CD4-positive, alpha-beta T cell treated with Interferon gamma for 1 hour (primary cell): ENCODE data around the gene AP1AR.

ENCODE experiments used
- DNase-seq: peaks from one replicate; pipeline ENCODE4 v3.0.0-alpha.2; 2020

The AP1AR gene

GRCh38 chr4:112222219-112222955 lies 9.2 kb upstream of the AP1AR start:
- DNase-seq = no peak

DNA sequence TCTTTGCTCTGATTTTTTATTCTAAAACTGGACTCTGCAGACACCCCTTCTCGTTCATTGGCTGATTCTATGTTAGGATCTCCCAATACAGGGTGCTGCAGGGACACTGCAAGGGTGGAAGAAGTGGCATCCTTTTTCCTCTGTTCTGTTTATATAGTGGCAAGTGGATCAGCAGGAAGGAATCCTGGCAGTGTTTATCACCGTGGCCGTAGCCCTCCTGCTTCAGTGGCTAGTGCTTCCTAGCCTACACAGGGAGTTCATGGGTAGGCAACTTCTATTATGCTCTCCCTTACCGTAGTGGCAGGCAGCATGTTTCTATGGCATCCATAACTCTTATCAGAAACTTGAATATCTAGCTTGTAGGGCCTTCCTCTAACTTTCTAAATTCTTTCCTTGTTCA lies 6.4 kb upstream of the AP1AR start:
- DNase-seq = no peak

DNA sequence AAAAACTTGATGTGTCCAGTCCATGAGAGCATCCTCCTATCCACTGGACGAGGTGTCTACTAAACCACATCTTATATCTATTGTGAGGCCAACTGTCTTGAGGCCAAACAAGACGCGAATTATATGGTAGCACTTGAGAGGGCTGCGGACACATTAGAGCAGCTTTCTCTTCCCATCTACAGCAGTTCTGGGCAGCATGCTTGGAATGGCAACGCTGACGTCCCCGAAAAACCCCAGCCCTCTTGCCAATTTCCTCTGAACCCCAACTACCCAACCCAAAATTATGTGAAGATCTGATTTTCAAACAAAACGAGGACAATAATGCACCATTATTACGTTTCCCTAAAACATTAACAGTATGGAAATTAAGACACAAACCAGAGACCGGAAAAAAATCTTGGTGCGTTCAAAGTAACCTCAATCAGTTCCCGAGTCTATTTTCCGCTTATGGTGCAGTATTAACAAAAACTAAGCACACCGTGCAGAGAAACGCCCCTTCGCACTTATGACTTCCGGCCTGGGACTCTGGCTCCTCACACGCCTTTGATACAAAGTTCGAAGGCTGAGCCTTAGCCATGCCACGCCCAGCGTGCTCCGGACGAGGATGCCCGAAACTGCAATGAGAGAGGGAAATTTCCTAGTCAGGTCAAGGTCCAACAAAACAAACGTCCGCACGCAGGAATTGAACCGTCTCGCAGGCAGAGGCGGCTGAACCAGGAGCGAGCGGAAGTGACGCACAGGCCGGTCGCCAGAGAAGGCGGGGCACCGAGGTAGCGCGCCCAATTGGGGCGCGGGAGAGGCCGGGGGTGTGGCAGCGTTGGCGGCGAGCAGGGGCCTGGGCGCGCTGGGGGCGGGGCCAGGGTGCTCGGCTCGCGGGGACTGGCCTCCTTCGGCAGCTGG lies 458 bp upstream of the AP1AR start:
- peak; percentile 94 for DNase-seq

- DNase-seq = peak; percentile 38
Measured at GRCh38 chr4:112234952-112235609, 3.5 kb downstream of the AP1AR start.

DNA sequence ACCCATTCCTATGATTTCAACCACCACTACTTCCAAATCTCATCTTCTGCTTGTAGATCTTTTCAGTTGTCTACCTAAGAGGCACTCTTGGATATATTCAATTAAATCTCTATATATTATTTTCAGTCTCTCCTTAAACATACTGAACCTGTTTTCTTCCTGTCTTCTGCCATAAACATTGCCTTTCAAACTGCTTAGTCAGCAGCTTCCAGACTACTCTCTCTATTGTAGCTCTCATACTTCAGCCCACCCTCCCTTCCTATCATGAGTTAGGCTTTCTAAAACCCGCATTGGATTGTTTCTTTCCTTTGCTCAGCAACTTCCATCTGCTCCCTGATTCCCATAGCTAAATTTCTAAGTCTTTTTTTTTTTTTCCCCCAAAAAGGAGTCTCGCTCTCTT lies 4.5 kb downstream of the AP1AR start:
- no peak for DNase-seq

DNA sequence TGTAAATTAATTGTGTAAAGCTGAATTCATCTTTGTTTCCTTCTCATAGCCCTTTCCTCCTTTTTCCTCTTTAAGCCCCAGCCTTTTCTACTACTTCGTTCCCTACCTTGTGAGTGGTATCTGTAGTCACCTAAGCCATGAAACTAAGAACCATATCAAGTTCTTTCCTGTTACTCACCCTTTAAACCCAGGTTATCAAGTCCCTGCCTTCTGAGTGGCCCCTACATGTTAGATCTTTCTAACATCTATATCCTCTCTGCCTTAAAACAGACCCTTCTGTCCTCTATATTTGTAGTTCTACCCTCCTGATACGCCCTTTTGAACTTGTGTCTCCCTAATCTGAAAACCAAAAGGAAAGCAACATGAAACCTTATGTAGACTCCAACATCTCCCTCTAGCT lies 7.2 kb downstream of the AP1AR start:
- DNase-seq = no peak

- DNase-seq = no peak
Measured at GRCh38 chr4:112245383-112245782, 13.8 kb downstream of the AP1AR start.

DNA sequence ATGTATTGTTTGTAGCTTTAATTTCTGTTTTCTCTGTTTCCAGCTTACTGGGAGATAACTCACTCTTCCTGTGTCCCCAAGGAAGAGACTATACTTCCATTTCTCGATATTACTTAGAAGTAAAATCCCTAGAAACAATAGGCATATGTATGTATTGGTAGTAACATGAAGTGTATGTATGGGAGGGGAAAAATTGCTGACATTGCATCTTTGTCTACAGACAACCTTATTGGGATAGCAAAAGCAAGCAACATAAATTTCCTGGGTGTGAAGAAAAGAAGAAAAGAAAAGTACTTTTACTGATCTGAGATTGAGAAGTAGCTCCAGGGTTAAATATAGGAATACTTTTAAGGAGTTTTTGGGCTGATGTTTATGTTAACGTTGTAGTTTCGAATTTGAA lies 15.4 kb downstream of the AP1AR start:
- no peak for DNase-seq

- no peak for DNase-seq
Measured at GRCh38 chr4:112251019-112251643, 19.5 kb downstream of the AP1AR start.

- no peak for DNase-seq
Measured at GRCh38 chr4:112252234-112252633, 20.6 kb downstream of the AP1AR start.

- no peak for DNase-seq
Measured at GRCh38 chr4:112253382-112254000, 21.9 kb downstream of the AP1AR start.

GRCh38 chr4:112257098-112257497 lies 25.5 kb downstream of the AP1AR start:
- no peak for DNase-seq

DNA sequence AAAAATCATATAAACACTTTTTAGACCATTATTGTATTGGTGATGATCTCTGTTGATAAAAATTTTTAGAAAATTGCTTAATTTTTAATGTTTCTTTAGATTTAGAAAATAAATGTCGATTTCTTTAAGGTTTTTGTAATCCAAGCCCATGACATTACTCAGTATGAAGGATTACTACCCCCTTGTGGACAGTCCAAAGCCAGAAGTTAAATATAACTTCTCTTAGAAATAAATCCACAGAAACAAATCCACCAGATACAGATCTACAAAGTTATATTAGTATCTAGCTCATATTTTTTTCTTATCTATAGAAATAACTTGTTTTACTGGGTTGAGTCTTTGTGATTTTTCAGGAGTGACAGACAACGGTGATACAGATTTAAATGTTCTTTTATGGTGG lies 35.2 kb downstream of the AP1AR start:
- no peak for DNase-seq

DNA sequence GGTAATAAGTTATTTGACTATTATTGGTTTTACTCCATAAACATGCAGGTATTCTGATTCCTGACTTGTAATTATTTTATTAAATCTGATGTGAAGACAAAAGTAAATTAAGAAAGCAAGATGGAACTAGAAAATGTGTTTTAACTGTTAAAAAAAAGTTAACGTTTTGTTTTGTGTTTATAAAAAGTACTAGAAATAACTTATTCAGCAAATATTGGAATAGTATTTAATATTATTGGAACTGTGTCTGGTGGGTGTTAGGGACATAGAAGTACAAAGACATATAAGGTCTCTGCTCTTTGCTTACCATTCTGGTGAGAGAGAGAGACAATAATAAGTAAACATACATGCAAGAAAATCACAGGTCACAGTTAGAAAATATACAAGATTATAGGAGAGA lies 38.5 kb downstream of the AP1AR start:
- DNase-seq = no peak

DNA sequence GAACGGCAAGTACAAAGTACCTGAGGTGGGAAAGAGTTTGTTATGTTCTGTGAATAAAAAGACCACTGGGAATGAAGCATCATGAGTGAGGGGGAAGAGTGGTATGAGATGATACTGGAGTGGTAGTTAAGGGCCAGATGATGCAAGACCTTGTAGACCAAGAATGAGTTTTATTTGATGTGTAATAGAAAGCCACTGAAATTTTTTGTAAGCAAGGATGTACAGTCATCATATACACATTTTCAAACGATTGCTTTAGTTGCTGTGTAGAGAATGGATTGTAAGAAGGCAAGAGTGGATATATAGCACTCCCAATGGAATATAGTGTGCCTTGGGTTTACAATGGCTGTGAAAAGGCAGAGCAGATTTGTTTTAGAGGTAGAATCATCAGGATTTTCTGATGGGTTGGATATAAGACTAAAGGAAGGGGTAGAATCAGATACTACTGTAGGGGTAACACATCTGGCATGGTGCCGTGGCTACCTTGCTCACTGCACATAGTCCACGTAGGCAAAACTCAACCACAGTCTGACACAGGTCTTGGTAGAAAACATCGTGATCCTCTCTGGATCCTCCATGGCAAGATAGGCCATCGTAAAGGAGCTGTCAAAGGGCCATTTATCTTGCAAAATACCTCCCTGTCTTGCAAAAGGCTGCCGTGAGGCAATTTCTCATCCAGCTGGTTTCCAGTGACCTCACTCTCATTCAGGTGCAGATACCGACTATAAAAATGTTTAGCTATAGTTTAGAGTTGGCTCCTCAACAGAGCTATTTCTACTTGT lies 39.2 kb downstream of the AP1AR start:
- no peak for DNase-seq

- DNase-seq = no peak
Measured at GRCh38 chr4:112272292-112272691, 40.7 kb downstream of the AP1AR start.

GRCh38 chr4:112274959-112275358 lies 43.4 kb downstream of the AP1AR start:
- DNase-seq = no peak

GRCh38 chr4:112276113-112276512 lies 44.5 kb downstream of the AP1AR start:
- DNase-seq = no peak

- DNase-seq = no peak
Measured at GRCh38 chr4:112277220-112277619, 45.6 kb downstream of the AP1AR start.

DNA sequence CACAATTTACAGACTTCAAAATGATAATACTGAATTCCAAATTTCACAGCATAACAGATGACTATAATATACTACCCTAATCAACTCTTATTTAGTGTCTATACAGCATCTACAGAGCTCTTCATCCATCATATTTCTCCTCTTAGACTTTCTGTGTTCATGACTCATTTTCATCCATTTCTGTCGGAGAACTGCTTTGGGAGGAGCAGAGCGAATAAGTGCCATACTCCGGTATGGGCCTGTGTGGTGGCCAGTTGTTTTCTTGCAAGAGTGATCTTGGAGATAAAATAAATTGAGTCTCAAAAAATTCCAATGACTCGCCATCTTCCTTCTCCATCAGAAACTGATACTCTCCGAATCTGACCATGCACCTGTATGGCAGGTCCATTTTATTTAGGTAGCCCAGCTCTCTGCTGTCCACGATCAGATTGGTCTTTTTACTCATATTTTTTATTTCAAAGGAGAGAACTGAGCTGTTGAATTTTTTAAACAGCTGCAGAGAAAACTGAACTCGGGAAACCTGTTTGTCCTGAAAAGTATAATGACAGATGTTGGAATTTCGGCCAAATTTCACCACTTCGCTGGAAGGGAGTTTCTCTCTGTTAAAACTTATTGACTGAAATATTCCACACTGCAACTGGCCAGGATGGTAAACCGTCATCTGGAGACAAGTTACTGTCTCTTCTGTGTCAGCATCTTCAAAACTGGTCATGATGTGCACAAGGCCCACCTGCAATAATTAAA lies 46.3 kb downstream of the AP1AR start:
- no peak for DNase-seq
